GM19035 (cell line): ENCODE measurements around the gene TAF4B.

ENCODE experiments used
- ATAC-seq: cut with Tn5 transposase; IDR thresholded peaks from one replicate; pipeline ENCODE4 v1.9.1; 2021; ENCODE audit not compliant: unreplicated experiment

Gene TAF4B

GRCh38 chr18:26304511-26304910 lies 78.3 kb downstream of the TAF4B start:
- no peak for ATAC-seq

GRCh38 chr18:26307161-26307773 lies 81.0 kb downstream of the TAF4B start:
- ATAC-seq = no peak

- no peak for ATAC-seq
Observed at GRCh38 chr18:26309281-26309680, 83.0 kb downstream of the TAF4B start.

- no peak for ATAC-seq
Observed at GRCh38 chr18:26312199-26312598, 86.0 kb downstream of the TAF4B start.

- ATAC-seq = no peak
Observed at GRCh38 chr18:26317398-26317797, 91.2 kb downstream of the TAF4B start.

- no peak for ATAC-seq
Observed at GRCh38 chr18:26320686-26321085, 94.4 kb downstream of the TAF4B start.

- ATAC-seq = no peak
Observed at GRCh38 chr18:26322890-26323653, 96.8 kb downstream of the TAF4B start.

- no peak for ATAC-seq
Observed at GRCh38 chr18:26325771-26326170, 99.5 kb downstream of the TAF4B start.

- no peak for ATAC-seq
Observed at GRCh38 chr18:26327062-26327461, 100.8 kb downstream of the TAF4B start.

- no peak for ATAC-seq
Observed at GRCh38 chr18:26332991-26333390, 106.7 kb downstream of the TAF4B start.

GRCh38 chr18:26335156-26335555 lies 108.9 kb downstream of the TAF4B start:
- ATAC-seq = no peak

- ATAC-seq = no peak
Observed at GRCh38 chr18:26335571-26336487, 109.6 kb downstream of the TAF4B start.

- no peak for ATAC-seq
Observed at GRCh38 chr18:26336572-26336971, 110.3 kb downstream of the TAF4B start.

GRCh38 chr18:26342646-26343045 lies 116.4 kb downstream of the TAF4B start:
- ATAC-seq = no peak

GRCh38 chr18:26350961-26351360 lies 124.7 kb downstream of the TAF4B start:
- no peak for ATAC-seq

- peak; percentile 70 for ATAC-seq
Observed at GRCh38 chr18:26356045-26356785, 130.0 kb downstream of the TAF4B start.

GRCh38 chr18:26357960-26358359 lies 131.7 kb downstream of the TAF4B start:
- no peak for ATAC-seq

- ATAC-seq = no peak
Observed at GRCh38 chr18:26362021-26362420, 135.8 kb downstream of the TAF4B start.

GRCh38 chr18:26367425-26367824 lies 141.2 kb downstream of the TAF4B start:
- ATAC-seq = no peak

GRCh38 chr18:26370037-26370436 lies 143.8 kb downstream of the TAF4B start:
- no peak for ATAC-seq

GRCh38 chr18:26376105-26376504 lies 149.9 kb downstream of the TAF4B start:
- ATAC-seq = no peak
